T-helper 2 cell treated with Interferon-gamma antibody and Interleukin-4, amounts not matched to agents 100 ng/mL and 5 ng/mL, for 36 hours (primary cell): ENCODE data around the gene PCDHGB6. TPM values are rescaled to one million over a fixed set of nuclear protein-coding genes. Genes with fewer than 3 reads are reported as not detected.
"Not testable (repeated sequence)": the region's sequence is repeated elsewhere in the genome, so short reads cannot be mapped to it uniquely, and the experiment has no call there.

ENCODE experiments used
- intact Hi-C: fragments of 100-400 bp; cut with micrococcal nuclease; formaldehyde crosslinking; loops from one replicate; pipeline ENCODE4 v1.15.1; 2023
- total RNA-seq: library from RNA; stranded (reverse); gene quantifications from 2 replicates; pipeline ENCODE4 v1.2.3, GENCODE V29; 2022

Gene PCDHGB6
- total RNA-seq, 1 donor from 2014 or later = 0.25 TPM

DNA sequence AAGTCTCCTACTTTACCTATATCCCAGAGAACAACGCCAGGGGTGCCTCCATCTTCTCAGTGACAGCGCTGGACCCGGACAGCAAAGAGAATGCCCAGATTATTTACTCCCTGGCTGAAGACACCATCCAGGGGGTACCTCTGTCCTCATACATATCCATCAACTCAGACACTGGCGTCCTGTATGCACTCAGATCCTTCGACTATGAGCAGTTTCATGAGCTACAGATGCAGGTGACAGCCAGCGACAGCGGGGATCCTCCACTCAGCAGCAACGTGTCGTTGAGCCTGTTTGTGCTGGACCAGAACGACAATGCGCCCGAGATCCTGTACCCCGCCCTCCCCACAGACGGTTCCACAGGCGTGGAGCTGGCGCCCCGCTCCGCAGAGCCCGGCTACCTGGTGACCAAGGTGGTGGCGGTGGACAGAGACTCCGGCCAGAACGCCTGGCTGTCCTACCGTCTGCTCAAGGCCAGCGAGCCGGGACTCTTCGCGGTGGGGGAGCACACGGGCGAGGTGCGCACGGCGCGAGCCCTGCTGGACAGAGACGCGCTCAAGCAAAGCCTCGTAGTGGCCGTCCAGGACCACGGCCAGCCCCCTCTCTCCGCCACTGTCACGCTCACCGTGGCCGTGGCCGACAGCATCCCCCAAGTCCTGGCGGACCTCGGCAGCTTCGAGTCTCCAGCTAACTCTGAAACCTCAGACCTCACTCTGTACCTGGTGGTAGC lies 6.9 kb downstream of the PCDHGB6 start:
- intact Hi-C loops = loop anchor here (5.0 to 10.0 kb wide), 2 partner anchors 92 to 180 kb away; partner anchors contain the start of gene TAF7

GRCh38 chr5:141415275-141415618 lies 7.4 kb downstream of the PCDHGB6 start:
- intact Hi-C loops = loop anchor here (10.0 kb wide), 1 partner anchor 180 kb away; no protein-coding TSS in a partner anchor

DNA sequence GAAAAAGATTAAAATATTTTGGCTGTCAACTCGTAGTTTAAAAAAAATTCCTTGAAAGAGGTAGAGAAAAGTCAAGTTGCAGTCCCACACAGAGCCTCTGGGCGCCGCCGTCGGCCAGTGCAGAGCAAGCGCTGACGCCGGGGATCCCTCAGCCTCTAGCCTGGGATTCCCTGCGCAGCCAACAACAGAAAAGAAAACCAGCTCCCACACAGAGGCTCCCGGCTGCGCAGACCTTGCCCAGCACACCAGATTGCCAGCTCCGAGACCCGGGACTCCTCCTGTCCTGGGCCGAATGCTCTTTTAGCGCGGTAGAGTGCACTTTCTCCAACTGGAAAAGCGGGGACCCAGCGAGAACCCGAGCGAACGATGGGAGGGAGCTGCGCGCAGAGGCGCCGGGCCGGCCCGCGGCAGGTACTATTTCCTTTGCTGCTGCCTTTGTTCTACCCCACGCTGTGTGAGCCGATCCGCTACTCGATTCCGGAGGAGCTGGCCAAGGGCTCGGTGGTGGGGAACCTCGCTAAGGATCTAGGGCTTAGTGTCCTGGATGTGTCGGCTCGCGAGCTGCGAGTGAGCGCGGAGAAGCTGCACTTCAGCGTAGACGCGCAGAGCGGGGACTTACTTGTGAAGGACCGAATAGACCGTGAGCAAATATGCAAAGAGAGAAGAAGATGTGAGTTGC lies 9.8 kb downstream of the PCDHGB6 start, which contains the start of gene PCDHGB7:
Gene PCDHGB7 (plus strand): TSS at position 184 of the 679 bp plus-strand sequence. CDS start 183 bp downstream, at position 367.
- intact Hi-C loops = loop anchor here (1.0 to 10.0 kb wide), 2 partner anchors 95 to 183 kb away; no protein-coding TSS in a partner anchor

DNA sequence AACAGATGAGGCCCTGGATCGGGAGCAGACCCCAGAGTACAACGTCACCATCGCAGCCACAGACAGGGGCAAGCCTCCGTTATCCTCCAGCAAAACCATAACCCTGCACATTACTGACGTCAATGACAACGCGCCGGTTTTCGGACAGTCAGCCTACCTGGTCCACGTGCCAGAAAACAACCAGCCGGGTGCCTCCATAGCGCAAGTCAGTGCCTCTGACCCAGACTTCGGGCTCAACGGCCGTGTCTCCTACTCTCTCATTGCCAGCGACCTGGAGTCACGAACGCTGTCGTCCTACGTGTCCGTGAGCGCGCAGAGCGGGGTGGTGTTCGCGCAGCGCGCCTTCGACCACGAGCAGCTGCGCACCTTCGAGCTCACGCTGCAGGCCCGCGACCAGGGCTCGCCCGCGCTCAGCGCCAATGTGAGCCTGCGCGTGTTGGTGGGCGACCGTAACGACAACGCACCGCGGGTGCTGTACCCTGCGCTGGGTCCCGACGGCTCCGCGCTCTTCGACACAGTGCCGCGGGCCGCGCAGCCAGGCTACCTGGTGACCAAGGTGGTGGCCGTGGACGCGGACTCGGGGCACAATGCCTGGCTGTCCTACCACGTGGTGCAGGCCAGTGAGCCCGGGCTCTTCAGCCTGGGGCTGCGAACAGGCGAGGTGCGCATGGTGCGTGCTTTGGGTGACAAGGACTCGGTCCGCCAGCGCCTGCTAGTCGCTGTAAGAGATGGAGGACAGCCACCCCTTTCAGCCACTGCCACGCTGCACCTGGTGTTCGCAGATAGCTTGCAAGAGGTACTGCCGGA lies 11.5 kb downstream of the PCDHGB6 start:
- intact Hi-C loops = loop anchor here (10.0 kb wide), 1 partner anchor 184 kb away; no protein-coding TSS in a partner anchor

- intact Hi-C loops = loop anchor here (5.0 kb wide), 2 partner anchors 56 to 59 kb away; partner anchors contain the start of genes PCDHGA5 and PCDHGC3
Observed at GRCh38 chr5:141420855-141421488, 13.2 kb downstream of the PCDHGB6 start, which contains the start of gene PCDHGA11. Gene PCDHGA11, plus strand, starts transcription at chr5:141421051. Its CDS starts 177 bp downstream, at chr5:141421228.

DNA sequence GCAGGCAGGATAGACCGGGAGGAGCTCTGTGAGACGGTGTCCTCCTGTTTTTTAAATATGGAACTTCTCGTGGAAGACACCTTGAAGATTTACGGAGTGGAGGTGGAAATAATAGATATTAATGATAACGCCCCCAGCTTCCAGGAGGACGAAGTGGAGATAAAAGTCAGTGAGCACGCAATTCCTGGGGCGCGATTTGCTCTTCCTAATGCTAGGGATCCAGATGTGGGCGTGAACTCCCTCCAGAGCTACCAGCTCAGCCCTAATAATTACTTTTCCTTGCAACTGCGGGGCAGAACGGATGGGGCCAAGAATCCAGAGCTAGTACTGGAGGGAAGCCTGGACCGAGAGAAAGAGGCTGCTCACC lies 13.7 kb downstream of the PCDHGB6 start:
- intact Hi-C loops = loop anchor here (5.0 kb wide), 2 partner anchors 56 to 59 kb away; partner anchors contain the start of genes PCDHGA5 and PCDHGC3

GRCh38 chr5:141422742-141423291 lies 15.0 kb downstream of the PCDHGB6 start:
- intact Hi-C loops = loop anchor here (5.0 kb wide), 2 partner anchors 54 to 61 kb away; partner anchors contain the start of genes PCDHGA5 and PCDHGC3

DNA sequence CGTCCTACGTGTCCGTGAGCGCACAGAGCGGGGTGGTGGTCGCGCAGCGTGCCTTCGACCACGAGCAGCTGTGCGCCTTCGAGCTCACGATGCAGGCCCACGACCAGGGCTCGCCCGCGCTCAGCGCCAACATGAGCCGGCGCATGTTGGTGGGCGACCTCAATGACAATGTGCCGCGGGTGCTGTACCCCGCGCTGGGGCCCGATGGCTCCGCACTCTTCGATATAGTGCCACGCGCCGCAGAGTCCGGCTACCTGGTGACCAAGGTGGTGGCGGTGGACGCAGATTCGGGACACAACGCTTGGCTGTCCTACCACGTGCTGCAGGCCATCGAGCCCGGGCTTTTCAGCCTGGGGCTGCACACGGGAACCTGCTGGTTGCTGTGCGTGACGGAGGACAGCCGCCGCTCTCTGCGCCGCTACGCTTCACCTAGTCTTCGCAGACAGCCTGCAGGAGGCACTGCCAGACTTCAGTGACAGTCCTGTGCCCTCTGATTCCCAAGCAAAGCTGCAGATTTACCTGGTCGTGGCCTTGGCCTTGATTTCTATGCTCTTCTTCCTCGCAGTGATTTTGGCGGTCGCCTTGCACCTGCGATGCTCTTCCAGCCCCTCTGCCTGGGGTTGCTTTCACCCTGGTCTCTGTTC lies 20.1 kb downstream of the PCDHGB6 start:
- intact Hi-C loops = no loop called here

- intact Hi-C loops = no loop called here
Observed at GRCh38 chr5:141430332-141431113, 22.7 kb downstream of the PCDHGB6 start, which contains the start of gene PCDHGA12. Gene PCDHGA12, plus strand, starts transcription at chr5:141430507. Its CDS starts 253 bp downstream, at chr5:141430760.

DNA sequence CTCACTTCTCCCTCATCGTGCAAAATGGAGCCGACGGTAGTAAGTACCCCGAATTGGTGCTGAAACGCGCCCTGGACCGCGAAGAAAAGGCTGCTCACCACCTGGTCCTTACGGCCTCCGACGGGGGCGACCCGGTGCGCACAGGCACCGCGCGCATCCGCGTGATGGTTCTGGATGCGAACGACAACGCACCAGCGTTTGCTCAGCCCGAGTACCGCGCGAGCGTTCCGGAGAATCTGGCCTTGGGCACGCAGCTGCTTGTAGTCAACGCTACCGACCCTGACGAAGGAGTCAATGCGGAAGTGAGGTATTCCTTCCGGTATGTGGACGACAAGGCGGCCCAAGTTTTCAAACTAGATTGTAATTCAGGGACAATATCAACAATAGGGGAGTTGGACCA lies 23.5 kb downstream of the PCDHGB6 start:
- intact Hi-C loops = no loop called here

DNA sequence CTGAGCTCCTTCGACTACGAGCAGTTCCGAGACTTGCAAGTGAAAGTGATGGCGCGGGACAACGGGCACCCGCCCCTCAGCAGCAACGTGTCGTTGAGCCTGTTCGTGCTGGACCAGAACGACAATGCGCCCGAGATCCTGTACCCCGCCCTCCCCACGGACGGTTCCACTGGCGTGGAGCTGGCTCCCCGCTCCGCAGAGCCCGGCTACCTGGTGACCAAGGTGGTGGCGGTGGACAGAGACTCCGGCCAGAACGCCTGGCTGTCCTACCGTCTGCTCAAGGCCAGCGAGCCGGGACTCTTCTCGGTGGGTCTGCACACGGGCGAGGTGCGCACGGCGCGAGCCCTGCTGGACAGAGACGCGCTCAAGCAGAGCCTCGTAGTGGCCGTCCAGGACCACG lies 24.5 kb downstream of the PCDHGB6 start:
- intact Hi-C loops = not testable (repeated sequence)

DNA sequence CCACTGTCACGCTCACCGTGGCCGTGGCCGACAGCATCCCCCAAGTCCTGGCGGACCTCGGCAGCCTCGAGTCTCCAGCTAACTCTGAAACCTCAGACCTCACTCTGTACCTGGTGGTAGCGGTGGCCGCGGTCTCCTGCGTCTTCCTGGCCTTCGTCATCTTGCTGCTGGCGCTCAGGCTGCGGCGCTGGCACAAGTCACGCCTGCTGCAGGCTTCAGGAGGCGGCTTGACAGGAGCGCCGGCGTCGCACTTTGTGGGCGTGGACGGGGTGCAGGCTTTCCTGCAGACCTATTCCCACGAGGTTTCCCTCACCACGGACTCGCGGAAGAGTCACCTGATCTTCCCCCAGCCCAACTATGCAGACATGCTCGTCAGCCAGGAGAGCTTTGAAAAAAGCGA lies 24.9 kb downstream of the PCDHGB6 start:
- intact Hi-C loops = not testable (repeated sequence)

DNA sequence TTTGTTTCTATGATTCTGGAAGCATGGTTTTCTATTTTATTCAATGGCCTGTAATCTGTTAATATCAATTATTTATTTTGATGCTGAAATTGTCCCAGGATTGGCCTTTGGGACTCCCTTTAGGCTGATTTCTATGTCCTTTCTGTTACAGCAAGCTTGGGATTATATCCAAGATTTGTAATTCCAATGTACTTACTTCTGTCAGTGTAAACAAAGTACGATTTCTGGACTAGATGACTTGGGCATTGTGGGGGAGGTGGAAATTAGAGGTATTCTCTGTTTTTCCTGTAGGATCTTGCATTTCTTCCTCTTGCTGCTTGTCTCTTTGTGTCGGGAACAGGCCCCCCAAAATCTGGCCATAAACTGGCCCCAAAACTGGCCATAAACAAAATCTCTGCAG lies 26.2 kb downstream of the PCDHGB6 start:
- intact Hi-C loops = no loop called here

- intact Hi-C loops = no loop called here
Observed at GRCh38 chr5:141437221-141437620, 29.4 kb downstream of the PCDHGB6 start.

DNA sequence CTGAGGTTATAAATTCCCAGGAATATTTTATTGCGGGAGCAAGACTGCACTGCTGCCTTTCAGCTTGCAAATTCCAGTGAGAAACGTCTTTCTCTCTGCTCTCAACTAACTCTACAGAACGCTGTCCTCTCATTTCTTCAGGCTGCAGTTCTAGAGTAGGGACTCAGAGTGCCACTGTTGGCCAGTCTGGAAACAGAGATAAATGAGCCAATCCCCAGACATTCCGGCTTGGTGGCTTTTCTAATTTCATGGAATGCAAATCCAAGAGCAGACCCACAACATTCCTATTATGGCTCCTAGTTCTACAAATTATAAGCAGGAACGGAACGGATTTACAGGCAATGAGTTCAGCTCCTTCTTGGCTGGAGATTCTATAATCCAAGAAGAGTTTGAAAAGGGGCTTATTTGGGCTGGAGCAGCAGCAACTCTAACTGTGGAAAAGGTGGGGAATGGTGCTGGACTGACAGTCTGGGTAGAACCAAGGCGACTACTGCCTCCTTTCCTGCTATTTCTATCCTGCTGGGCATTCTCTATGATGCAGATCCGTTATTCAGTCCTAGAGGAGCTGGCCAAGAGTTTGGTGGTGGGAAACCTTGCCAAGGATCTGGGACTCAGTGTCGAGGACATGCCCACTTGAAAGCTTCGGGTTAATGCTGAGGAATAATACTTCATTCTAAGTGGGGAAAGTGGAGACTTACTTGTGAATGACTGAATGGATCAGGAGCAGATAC lies 31.8 kb downstream of the PCDHGB6 start:
- intact Hi-C loops = no loop called here

DNA sequence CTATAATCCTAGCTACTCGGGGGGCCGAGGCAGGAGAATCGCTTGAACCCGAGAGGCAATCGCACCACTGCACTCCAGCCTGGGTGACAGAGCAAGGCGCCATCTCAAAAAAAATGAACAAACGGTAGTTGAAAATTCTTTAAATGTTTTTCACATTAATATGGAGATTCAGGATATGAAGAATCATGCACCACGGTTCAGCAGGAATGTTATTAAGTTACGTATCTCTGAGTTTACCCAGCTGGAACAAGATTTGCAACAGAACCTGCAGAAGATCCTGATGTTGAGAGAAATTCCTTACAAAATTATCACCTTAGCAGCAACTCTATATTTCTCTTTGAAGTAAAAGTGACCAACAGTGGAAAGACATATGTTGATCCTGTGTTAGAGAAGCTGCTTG lies 32.5 kb downstream of the PCDHGB6 start:
- intact Hi-C loops = no loop called here

DNA sequence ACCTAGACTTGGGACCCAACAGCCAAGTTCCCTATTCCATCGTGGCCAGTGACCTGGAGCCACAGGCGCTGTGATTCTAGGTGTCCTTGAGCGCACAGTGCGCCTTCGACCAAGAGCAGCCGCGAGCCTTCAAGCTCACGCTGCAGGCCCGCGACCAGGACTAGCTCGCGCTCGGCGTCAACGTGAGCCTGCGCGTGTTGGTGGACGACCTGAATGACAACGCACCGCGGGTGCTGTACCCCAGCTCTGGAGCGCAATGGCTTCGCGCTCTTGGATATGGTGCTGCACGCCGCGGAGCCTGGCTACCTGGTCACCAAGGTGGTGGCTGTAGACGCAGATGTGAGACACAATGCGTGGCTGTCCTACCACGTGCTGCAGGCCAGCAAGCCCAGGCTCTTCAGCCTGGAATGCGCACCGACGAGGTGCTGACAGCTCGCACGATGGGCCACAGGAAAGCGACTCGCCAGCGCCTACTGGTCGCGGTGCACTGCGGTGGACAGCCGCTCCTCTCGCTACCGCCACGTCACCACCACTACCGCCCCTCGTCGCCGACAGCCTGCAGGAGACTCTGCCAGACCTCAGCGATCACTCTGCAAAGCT lies 33.9 kb downstream of the PCDHGB6 start:
- intact Hi-C loops = no loop called here
